Measurements from ENCODE around the gene FNDC10. TPM values are rescaled to one million over a fixed set of nuclear protein-coding genes. Genes with fewer than 3 reads are reported as not detected.

The FNDC10 gene
- total RNA-seq, 1 experiment from 2014 or later, result 6.6 TPM

GRCh38 chr1:1629430-1630190, 29.7 kb upstream of the FNDC10 start:
- DNase-seq (ENCODE audit: low read depth, low spot score), result no peak
- in situ Hi-C loops (cut with HindIII; ENCODE audit: low pct_unique_long_range_greater_than_20kb, low sequenced_read_pairs), result no loop called here

GRCh38 chr1:1628754-1629429, 29.0 kb upstream of the FNDC10 start:
- in situ Hi-C loops (cut with HindIII; ENCODE audit: low pct_unique_long_range_greater_than_20kb, low sequenced_read_pairs), result no loop called here
- no peak for DNase-seq (ENCODE audit: low read depth, low spot score)

GRCh38 chr1:1627829-1628753, 28.2 kb upstream of the FNDC10 start:
- in situ Hi-C loops (cut with HindIII; ENCODE audit: low pct_unique_long_range_greater_than_20kb, low sequenced_read_pairs), result no loop called here
- DNase-seq (ENCODE audit: low read depth, low spot score), result no peak

GRCh38 chr1:1627261-1627828, 27.4 kb upstream of the FNDC10 start:
- DNase-seq (ENCODE audit: low read depth, low spot score), result no peak
- in situ Hi-C loops (cut with HindIII; ENCODE audit: low pct_unique_long_range_greater_than_20kb, low sequenced_read_pairs), result no loop called here

- in situ Hi-C loops (cut with HindIII; ENCODE audit: low pct_unique_long_range_greater_than_20kb, low sequenced_read_pairs), result no loop called here
- DNase-seq (ENCODE audit: low read depth, low spot score), result no peak
Measured at GRCh38 chr1:1626207-1627141, 26.5 kb upstream of the FNDC10 start.

GRCh38 chr1:1625824-1626206, 25.9 kb upstream of the FNDC10 start:
- in situ Hi-C loops (cut with HindIII; ENCODE audit: low pct_unique_long_range_greater_than_20kb, low sequenced_read_pairs), result no loop called here
- DNase-seq (ENCODE audit: low read depth, low spot score), result no peak

- no peak for DNase-seq (ENCODE audit: low read depth, low spot score)
- in situ Hi-C loops (cut with HindIII; ENCODE audit: low pct_unique_long_range_greater_than_20kb, low sequenced_read_pairs), result no loop called here
Measured at GRCh38 chr1:1625404-1625775, 25.5 kb upstream of the FNDC10 start.

GRCh38 chr1:1624443-1625403, 24.8 kb upstream of the FNDC10 start:
- DNase-seq (ENCODE audit: low read depth, low spot score), result no peak
- in situ Hi-C loops (cut with HindIII; ENCODE audit: low pct_unique_long_range_greater_than_20kb, low sequenced_read_pairs), result no loop called here

GRCh38 chr1:1623631-1624442, 23.9 kb upstream of the FNDC10 start:
- DNase-seq (ENCODE audit: low read depth, low spot score), result no peak
- in situ Hi-C loops (cut with HindIII; ENCODE audit: low pct_unique_long_range_greater_than_20kb, low sequenced_read_pairs), result no loop called here

- in situ Hi-C loops (cut with HindIII; ENCODE audit: low pct_unique_long_range_greater_than_20kb, low sequenced_read_pairs), result no loop called here
- DNase-seq (ENCODE audit: low read depth, low spot score), result no peak
Measured at GRCh38 chr1:1623181-1623630, 23.3 kb upstream of the FNDC10 start.

- in situ Hi-C loops (cut with HindIII; ENCODE audit: low pct_unique_long_range_greater_than_20kb, low sequenced_read_pairs), result no loop called here
Measured at GRCh38 chr1:1622788-1623094, 22.8 kb upstream of the FNDC10 start.

GRCh38 chr1:1622010-1622787, 22.3 kb upstream of the FNDC10 start:
- in situ Hi-C loops (cut with HindIII; ENCODE audit: low pct_unique_long_range_greater_than_20kb, low sequenced_read_pairs), result no loop called here
- DNase-seq (ENCODE audit: low read depth, low spot score), result no peak

More at GRCh38 chr1:1622788-1623094, 22.8 kb upstream of the FNDC10 start:
- no peak for DNase-seq (ENCODE audit: low read depth, low spot score)

- no peak for DNase-seq (ENCODE audit: low read depth, low spot score)
- in situ Hi-C loops (cut with HindIII; ENCODE audit: low pct_unique_long_range_greater_than_20kb, low sequenced_read_pairs), result no loop called here
Measured at GRCh38 chr1:1621173-1622009, 21.5 kb upstream of the FNDC10 start.
